ENCODE results near the gene PATJ. TPM values are rescaled to one million over a fixed set of nuclear protein-coding genes. Genes with fewer than 3 reads are reported as not detected.

PATJ gene
- total and polyA plus RNA-seq, 2 donors (not counting 3 experiments of a cell fraction or from before 2014, with no cell fraction given), result 1.1 to 3.0 TPM

DNA sequence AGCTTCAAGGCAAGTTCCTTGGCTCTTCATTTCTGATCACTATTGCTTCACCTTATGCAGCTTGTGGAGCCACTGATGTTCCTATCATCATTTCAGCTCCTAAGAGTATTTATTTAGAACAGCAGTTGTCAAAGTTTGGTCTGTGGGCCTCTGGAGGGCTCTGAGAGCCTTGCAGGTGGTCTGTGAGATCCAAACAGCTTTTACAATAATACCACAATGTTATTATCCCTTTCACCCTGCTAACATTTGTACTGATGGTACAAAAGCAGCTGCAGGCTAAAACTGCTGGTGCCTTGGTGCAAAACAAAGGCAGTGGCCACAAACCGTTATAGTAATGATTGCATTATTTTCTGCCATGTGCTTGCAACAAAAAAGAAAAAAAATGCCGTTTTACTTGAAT is 33.8 kb downstream of the PATJ start:
- H3K9ac ChIP-seq (replicated peaks; ENCODE audit: extremely low read depth, insufficient read depth, low read length), result no peak overlapping the region
- FAIRE-seq (no peak), DNase-seq (ENCODE audit: low read depth, low spot score) (no peak)
- CTCF ChIA-PET, result interaction anchor here (0.7 to 0.9 kb wide), 2 partner anchors 10 to 76 kb away, joined by 3 to 5 read pairs; no protein-coding TSS in a partner anchor
- TF ChIP-seq POLR2AphosphoS5 (IDR thresholded peaks at IDR 0.05; ENCODE audit: insufficient read depth, low read depth, low read length) (no peak), POLR2A (IDR thresholded peaks at IDR 0.05; ENCODE audit: low read depth, low read length) (no peak), FOS (IDR thresholded peaks at IDR 0.05; ENCODE audit: borderline replicate concordance, insufficient read depth, low read length) (no peak), MYC (IDR thresholded peaks at IDR 0.05; ENCODE audit: low read depth, low read length) (no peak), JUN (IDR thresholded peaks at IDR 0.05; ENCODE audit: borderline replicate concordance, insufficient read depth, insufficient read length, low read depth) (no peak), GATA2 (IDR thresholded peaks at IDR 0.05; ENCODE audit: insufficient read depth, insufficient read length, low read depth, low read length) (no peak), EZH2 (IDR thresholded peaks at IDR 0.05; ENCODE audit: borderline replicate concordance, low read depth, low read length, severe bottlenecking) (no peak)
- TF ChIP-seq, protein P1, sequence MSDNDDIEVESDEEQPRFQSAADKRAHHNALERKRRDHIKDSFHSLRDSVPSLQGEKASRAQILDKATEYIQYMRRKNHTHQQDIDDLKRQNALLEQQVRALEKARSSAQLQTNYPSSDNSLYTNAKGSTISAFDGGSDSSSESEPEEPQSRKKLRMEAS (IDR thresholded peaks at IDR 0.05; ENCODE audit: insufficient read depth, insufficient read length), result no peak
- H2AFZ ChIP-seq (ENCODE audit: low read depth, low read length), result no peak overlapping the region
- no peaks in the 10 kb centered on the region for H3K4me1 ChIP-seq (ENCODE audit: control insufficient read depth, extremely low read depth, insufficient read depth, low read length)
- H3K36me3 ChIP-seq (ENCODE audit: control insufficient read depth in 2 of 2, extremely low read depth in 1 of 2, insufficient read depth in 2 of 2, low read length in 2 of 2), result no peaks in the 10 kb centered on the region
- H3K4me3 ChIP-seq (replicated peaks in 1 of 3; ENCODE audit: insufficient read depth in 1 of 3, low read depth in 1 of 3, low read length in 3 of 3), result no peak overlapping the region
- H3K27ac ChIP-seq (ENCODE audit: insufficient read depth, low read depth, low read length), result no peak overlapping the region
- H3K9me1 ChIP-seq (replicated peaks; ENCODE audit: control insufficient read depth, extremely low read depth, insufficient read depth, low read length), result no peaks in the 10 kb centered on the region
- no peaks in the 10 kb centered on the region for H3K27me3 ChIP-seq (ENCODE audit: control insufficient read depth in 2 of 2, insufficient read depth in 2 of 2, low read length in 2 of 2)
- BruUV-seq (replicated peaks), result no TSS peak
- dilution Hi-C loops (cut with MboI; ENCODE audit: extremely low pct_ligation_motif_present, low sequenced_read_pairs), result no loop called here
- intact Hi-C loops (cut with micrococcal nuclease), result no loop called here
- no peaks in the 10 kb centered on the region for H4K20me1 ChIP-seq (replicated peaks; ENCODE audit: control insufficient read depth, extremely low read depth, insufficient read depth, low read length)
- H3K4me2 ChIP-seq (ENCODE audit: insufficient read depth, low read length), result no peak overlapping the region
- POLR2A ChIA-PET, result no interaction called here
- no peaks in the 10 kb centered on the region for H3K9me3 ChIP-seq (replicated peaks; ENCODE audit: control insufficient read depth, insufficient read depth, low read length)
- no peaks in the 10 kb centered on the region for H3K79me2 ChIP-seq (ENCODE audit: control insufficient read depth, insufficient read depth, low read length)

DNA sequence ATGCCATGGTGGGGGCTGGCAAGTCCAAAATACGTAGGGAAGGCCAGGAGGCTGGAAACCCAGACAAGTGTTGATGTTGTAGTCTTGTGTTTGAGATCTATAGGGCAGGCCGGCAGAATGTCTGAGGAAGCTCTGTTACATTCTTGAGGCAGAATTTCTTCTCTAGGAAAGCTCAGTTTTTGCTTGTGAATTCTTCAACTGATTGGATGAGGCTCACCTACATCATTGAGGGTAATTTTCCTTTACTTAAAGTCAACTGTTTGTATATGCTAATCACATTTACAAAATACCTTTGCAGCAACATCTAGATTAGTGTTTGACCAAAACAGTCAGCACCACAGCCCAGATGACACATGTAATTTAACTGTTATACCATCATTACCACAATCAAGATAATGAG is 37.0 kb downstream of the PATJ start:
- Histone ChIP-seq H3K9ac (replicated peaks; ENCODE audit: extremely low read depth, insufficient read depth, low read length) (no peak overlapping the region), H3K79me2 (ENCODE audit: control insufficient read depth, insufficient read depth, low read length) (no peaks in the 10 kb centered on the region), H3K27ac (ENCODE audit: insufficient read depth, low read depth, low read length) (no peak overlapping the region), H3K9me1 (replicated peaks; ENCODE audit: control insufficient read depth, extremely low read depth, insufficient read depth, low read length) (no peaks in the 10 kb centered on the region), H3K4me1 (ENCODE audit: control insufficient read depth, extremely low read depth, insufficient read depth, low read length) (no peaks in the 10 kb centered on the region), H3K27me3 (ENCODE audit: control insufficient read depth in 2 of 2, insufficient read depth in 2 of 2, low read length in 2 of 2) (no peaks in the 10 kb centered on the region), H3K9me3 (replicated peaks; ENCODE audit: control insufficient read depth, insufficient read depth, low read length) (no peaks in the 10 kb centered on the region), H3K4me3 (replicated peaks in 1 of 3; ENCODE audit: insufficient read depth in 1 of 3, low read depth in 1 of 3, low read length in 3 of 3) (no peak overlapping the region), H2AFZ (ENCODE audit: low read depth, low read length) (no peak overlapping the region), H3K36me3 (ENCODE audit: control insufficient read depth in 2 of 2, extremely low read depth in 1 of 2, insufficient read depth in 2 of 2, low read length in 2 of 2) (no peaks in the 10 kb centered on the region), H3K4me2 (ENCODE audit: insufficient read depth, low read length) (no peak overlapping the region), H4K20me1 (replicated peaks; ENCODE audit: control insufficient read depth, extremely low read depth, insufficient read depth, low read length) (no peaks in the 10 kb centered on the region)
- TF ChIP-seq, protein P2, sequence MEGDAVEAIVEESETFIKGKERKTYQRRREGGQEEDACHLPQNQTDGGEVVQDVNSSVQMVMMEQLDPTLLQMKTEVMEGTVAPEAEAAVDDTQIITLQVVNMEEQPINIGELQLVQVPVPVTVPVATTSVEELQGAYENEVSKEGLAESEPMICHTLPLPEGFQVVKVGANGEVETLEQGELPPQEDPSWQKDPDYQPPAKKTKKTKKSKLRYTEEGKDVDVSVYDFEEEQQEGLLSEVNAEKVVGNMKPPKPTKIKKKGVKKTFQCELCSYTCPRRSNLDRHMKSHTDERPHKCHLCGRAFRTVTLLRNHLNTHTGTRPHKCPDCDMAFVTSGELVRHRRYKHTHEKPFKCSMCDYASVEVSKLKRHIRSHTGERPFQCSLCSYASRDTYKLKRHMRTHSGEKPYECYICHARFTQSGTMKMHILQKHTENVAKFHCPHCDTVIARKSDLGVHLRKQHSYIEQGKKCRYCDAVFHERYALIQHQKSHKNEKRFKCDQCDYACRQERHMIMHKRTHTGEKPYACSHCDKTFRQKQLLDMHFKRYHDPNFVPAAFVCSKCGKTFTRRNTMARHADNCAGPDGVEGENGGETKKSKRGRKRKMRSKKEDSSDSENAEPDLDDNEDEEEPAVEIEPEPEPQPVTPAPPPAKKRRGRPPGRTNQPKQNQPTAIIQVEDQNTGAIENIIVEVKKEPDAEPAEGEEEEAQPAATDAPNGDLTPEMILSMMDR (IDR thresholded peaks at IDR 0.05; ENCODE audit: extremely low read depth in 1 of 2, insufficient read depth in 1 of 2, low read depth in 1 of 2, low read length in 2 of 2), result no peak
- TF ChIP-seq POLR2AphosphoS5 (IDR thresholded peaks at IDR 0.05; ENCODE audit: insufficient read depth, low read depth, low read length), result no peak
- TF ChIP-seq POLR2A (IDR thresholded peaks at IDR 0.05; ENCODE audit: low read depth, low read length), result no peak
- TF ChIP-seq MYC (IDR thresholded peaks at IDR 0.05; ENCODE audit: low read depth, low read length), result no peak
- no peak for TF ChIP-seq EZH2 (IDR thresholded peaks at IDR 0.05; ENCODE audit: borderline replicate concordance, low read depth, low read length, severe bottlenecking)
- TF ChIP-seq GATA2 (IDR thresholded peaks at IDR 0.05; ENCODE audit: insufficient read depth, insufficient read length, low read depth, low read length), result no peak
- TF ChIP-seq FOS (IDR thresholded peaks at IDR 0.05; ENCODE audit: borderline replicate concordance, insufficient read depth, low read length), result no peak
- TF ChIP-seq JUN (IDR thresholded peaks at IDR 0.05; ENCODE audit: borderline replicate concordance, insufficient read depth, insufficient read length, low read depth), result no peak
- TF ChIP-seq, protein P1 (IDR thresholded peaks at IDR 0.05; ENCODE audit: insufficient read depth, insufficient read length), result no peak
- ChIA-PET POLR2A (no interaction called here), CTCF (interaction anchor here (1.2 to 1.4 kb wide), 3 partner anchors 10 to 191 kb away, joined by 3 to 5 read pairs (median 3); no protein-coding TSS in a partner anchor)
- no TSS peak for BruUV-seq (replicated peaks)
- dilution Hi-C loops (cut with MboI; ENCODE audit: extremely low pct_ligation_motif_present, low sequenced_read_pairs), result no loop called here
- intact Hi-C loops (cut with micrococcal nuclease), result no loop called here
- no peak for DNase-seq (ENCODE audit: low read depth, low spot score)
- FAIRE-seq, result no peak

Measured in endothelial cell of umbilical vein (primary cell).